SK-N-MC (cell line): ENCODE results near the gene ZNF177.

Source experiments
- EZH2 ChIP-seq: fragments of 200-600 bp; sonication (generic); IDR thresholded peaks from one replicate; pipeline ENCODE4 v1.6.1; 2017; ENCODE audit warnings: antibody characterized with exemption
- POLR2AphosphoS5 ChIP-seq: IDR thresholded peaks from 2 replicates; pipeline ENCODE4 v1.6.1; 2012; ENCODE audit warnings: mild to moderate bottlenecking, low read depth, low read length, borderline replicate concordance

DNA sequence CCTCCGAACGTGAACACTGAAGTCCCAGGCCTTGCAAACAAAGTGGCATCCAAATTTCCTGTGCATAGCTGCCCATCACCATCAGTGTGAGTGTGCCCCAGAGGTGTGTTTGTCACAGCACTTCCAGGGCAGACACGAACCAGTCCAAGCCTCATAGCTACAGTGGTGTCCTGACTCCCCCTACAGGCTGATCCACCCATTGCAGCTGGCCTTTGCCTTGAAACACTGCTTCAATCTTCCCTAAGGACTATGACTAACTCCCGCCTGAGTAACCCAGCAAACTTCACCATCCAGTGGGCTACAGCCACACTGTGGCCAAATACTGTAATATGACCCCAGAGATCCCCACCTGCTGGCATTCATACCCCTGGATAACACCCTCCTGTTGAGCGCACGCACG is 68.7 kb downstream of the ZNF177 start:
- TF ChIP-seq POLR2AphosphoS5 (no peak), EZH2 (no peak)
